Smooth muscle cell (in vitro differentiated cells): ENCODE measurements around the gene FITM2. TPM values are rescaled to one million over a fixed set of nuclear protein-coding genes. Genes with fewer than 3 reads are reported as not detected.

ENCODE experiments used
- DNase-seq: peaks from one replicate; lab custom pipeline; 2025; ENCODE audit not compliant: unreplicated experiment; lab: John Stamatoyannopoulos, UW
- H2AFZ ChIP-seq: fragments of 200-600 bp; sonication (generic); 2 replicates; pipeline ENCODE4 v1.6.0; 2016; ENCODE audit warnings: antibody characterized with exemption, low read depth, mild to moderate bottlenecking
- H3F3A ChIP-seq: fragments of 200-600 bp; sonication (generic); 2 replicates; pipeline ENCODE4 v1.6.0; 2017; ENCODE audit warnings: antibody characterized with exemption, low read depth
- H3K27ac ChIP-seq: fragments of 200-600 bp; sonication (generic); 2 replicates; pipeline ENCODE4 v1.5.1; 2016; ENCODE audit warnings: low read depth, mild to moderate bottlenecking
- H3K27me3 ChIP-seq: fragments of 200-600 bp; sonication (generic); 2 replicates; pipeline ENCODE4 v1.6.1; 2016; ENCODE audit warnings: low read depth, mild to moderate bottlenecking
- H3K36me3 ChIP-seq: fragments of 200-600 bp; sonication (generic); 2 replicates; pipeline ENCODE4 v1.5.1; 2016; ENCODE audit warnings: low read depth
- H3K4me1 ChIP-seq: fragments of 200-600 bp; sonication (generic); 2 replicates; pipeline ENCODE4 v1.5.1; 2016; ENCODE audit warnings: low read depth
- H3K4me2 ChIP-seq: fragments of 200-600 bp; sonication (generic); 2 replicates; pipeline ENCODE4 v1.6.0; 2016; ENCODE audit warnings: mild to moderate bottlenecking
- H3K4me3 ChIP-seq: fragments of 200-600 bp; sonication (generic); 2 replicates; pipeline ENCODE4 v1.5.1; 2016; ENCODE audit warnings: mild to moderate bottlenecking
- H3K79me2 ChIP-seq: fragments of 200-600 bp; sonication (generic); 2 replicates; pipeline ENCODE4 v1.6.0; 2016; ENCODE audit warnings: low read depth, mild to moderate bottlenecking
- H3K9ac ChIP-seq: fragments of 200-600 bp; sonication (generic); 2 replicates; pipeline ENCODE4 v1.6.0; 2016; ENCODE audit warnings: low read depth
- H3K9me3 ChIP-seq: fragments of 200-600 bp; sonication (generic); replicated peaks from 2 replicates; pipeline ENCODE4 v1.5.1; 2016; ENCODE audit warnings: low read depth
- H4K20me1 ChIP-seq: fragments of 200-600 bp; sonication (generic); 2 replicates; pipeline ENCODE4 v1.6.0; 2016; ENCODE audit warnings: low read depth
- WGBS: methylation state at CpG from one replicate; pipeline ENCODE4 v1.1.7; 2016; ENCODE audit warnings: low lambda C conversion rate; 5-methylcytosine and 5-hydroxymethylcytosine counted together
- polyA plus RNA-seq: library from polyadenylated mRNA; unstranded; fragments of >200 nt; fragmentation: Nextera tagmentation; extraction: Ambion mirVana; gene quantifications from 2 replicates; pipeline ENCODE4 v1.2.1, GENCODE V29; 2016
- total RNA-seq: library from RNA; depleted of rRNA; stranded (reverse); fragments of >200 nt; gene quantifications from 2 replicates; pipeline ENCODE4 v1.2.3, GENCODE V29; 2014
- TF ChIP-seq, protein P1 (sequence below): fragments of 200-600 bp; sonication (generic); IDR thresholded peaks from 2 replicates; pipeline ENCODE4 v1.5.1; 2017; ENCODE audit warnings: borderline replicate concordance, mild to moderate bottlenecking, antibody characterized with exemption; ENCODE audit not compliant: insufficient read depth, poor library complexity, severe bottlenecking

Gene FITM2
- total and polyA plus RNA-seq, 2 experiments from 2014 or later: 2.7 TPM

GRCh38 chr20:44268802-44269201 is 42.2 kb downstream of the FITM2 start:
- no peaks in the 10 kb centered on the region for H3K27me3 ChIP-seq
- no peak overlapping the region for H3K4me3 ChIP-seq
- H3K79me2 ChIP-seq: no peaks in the 10 kb centered on the region
- no peaks in the 10 kb centered on the region for H3K36me3 ChIP-seq
- no peaks in the 10 kb centered on the region for H4K20me1 ChIP-seq
- H2AFZ ChIP-seq: no peak overlapping the region
- H3K27ac ChIP-seq: no peak overlapping the region
- TF ChIP-seq, protein P1, sequence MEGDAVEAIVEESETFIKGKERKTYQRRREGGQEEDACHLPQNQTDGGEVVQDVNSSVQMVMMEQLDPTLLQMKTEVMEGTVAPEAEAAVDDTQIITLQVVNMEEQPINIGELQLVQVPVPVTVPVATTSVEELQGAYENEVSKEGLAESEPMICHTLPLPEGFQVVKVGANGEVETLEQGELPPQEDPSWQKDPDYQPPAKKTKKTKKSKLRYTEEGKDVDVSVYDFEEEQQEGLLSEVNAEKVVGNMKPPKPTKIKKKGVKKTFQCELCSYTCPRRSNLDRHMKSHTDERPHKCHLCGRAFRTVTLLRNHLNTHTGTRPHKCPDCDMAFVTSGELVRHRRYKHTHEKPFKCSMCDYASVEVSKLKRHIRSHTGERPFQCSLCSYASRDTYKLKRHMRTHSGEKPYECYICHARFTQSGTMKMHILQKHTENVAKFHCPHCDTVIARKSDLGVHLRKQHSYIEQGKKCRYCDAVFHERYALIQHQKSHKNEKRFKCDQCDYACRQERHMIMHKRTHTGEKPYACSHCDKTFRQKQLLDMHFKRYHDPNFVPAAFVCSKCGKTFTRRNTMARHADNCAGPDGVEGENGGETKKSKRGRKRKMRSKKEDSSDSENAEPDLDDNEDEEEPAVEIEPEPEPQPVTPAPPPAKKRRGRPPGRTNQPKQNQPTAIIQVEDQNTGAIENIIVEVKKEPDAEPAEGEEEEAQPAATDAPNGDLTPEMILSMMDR: no peak
- no peaks in the 10 kb centered on the region for H3K4me1 ChIP-seq
- no peak for DNase-seq
- no peak overlapping the region for H3K9ac ChIP-seq
- H3F3A ChIP-seq: no peaks in the 10 kb centered on the region
- 94% methylated on average over 5 of the region's 5 CpGs for WGBS
- no peak overlapping the region for H3K4me2 ChIP-seq
- no peaks in the 10 kb centered on the region for H3K9me3 ChIP-seq

DNA sequence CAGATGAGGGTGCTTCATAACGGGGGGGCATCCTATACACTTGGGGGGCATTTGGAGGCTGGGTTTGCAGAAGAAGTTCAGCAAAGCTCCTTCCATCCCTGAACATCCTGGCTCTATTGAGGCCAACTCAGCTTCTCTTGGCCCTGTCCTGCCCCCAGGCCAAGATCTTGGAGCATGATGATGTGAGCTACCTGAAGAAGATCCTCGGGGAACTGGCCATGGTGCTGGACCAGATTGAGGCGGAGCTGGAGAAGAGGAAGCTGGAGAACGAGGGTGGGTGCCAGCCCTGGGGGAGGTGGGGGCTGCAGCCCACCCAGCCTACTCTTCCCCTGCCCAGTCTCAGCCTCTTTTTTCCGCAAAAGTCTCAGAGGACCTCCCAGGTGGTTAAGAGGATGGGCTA is 46.7 kb downstream of the FITM2 start:
- H3K4me3 ChIP-seq: no peak overlapping the region
- no peaks in the 10 kb centered on the region for H3F3A ChIP-seq
- no peaks in the 10 kb centered on the region for H3K79me2 ChIP-seq
- no peaks in the 10 kb centered on the region for H4K20me1 ChIP-seq
- DNase-seq: no peak
- no peak overlapping the region for H3K4me2 ChIP-seq
- no peaks in the 10 kb centered on the region for H3K9me3 ChIP-seq
- WGBS: 71% methylated on average over 5 of the region's 5 CpGs
- TF ChIP-seq, protein P1: no peak
- no peaks in the 10 kb centered on the region for H3K27me3 ChIP-seq
- no peaks in the 10 kb centered on the region for H3K36me3 ChIP-seq
- no peak overlapping the region for H3K27ac ChIP-seq
- no peaks in the 10 kb centered on the region for H3K4me1 ChIP-seq
- H2AFZ ChIP-seq: no peak overlapping the region
- no peak overlapping the region for H3K9ac ChIP-seq

DNA sequence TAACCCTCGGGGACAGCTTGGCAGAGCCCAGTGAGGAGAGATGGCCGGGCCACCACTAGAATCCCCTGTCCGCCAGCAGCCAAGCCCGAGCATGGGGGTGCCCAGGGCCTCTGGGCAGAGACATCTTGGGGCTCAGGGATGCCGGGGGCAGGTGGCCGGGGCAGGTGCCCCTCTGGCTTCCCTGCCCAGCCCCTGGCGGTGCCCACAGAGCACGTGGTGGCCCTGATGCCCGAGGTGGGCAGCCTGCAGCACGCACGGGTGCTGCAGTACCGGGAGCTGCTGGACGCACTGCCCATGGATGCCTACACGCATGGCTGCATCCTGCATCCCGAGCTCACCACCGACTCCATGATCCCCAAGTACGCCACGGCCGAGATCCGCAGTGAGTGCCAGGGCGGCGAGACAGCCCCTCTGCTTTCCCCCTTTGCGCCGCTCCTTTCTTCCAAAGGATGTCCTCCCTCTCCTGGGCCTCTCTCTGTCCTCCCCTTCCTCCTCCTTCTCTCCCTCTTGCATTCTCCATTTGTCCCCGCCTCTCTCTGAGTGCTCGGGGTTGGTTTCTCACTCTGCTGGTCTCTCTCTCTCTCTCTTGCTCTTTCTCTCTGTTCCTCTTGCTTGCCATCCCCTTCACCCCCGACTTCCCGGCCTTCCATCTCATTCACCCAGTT is 52.6 kb downstream of the FITM2 start:
- no peaks in the 10 kb centered on the region for H3K79me2 ChIP-seq
- TF ChIP-seq, protein P1: no peak
- H3K27me3 ChIP-seq: no peaks in the 10 kb centered on the region
- H2AFZ ChIP-seq: no peak overlapping the region
- no peaks in the 10 kb centered on the region for H3K36me3 ChIP-seq
- H3K4me1 ChIP-seq: no peaks in the 10 kb centered on the region
- DNase-seq: no peak
- H3K9ac ChIP-seq: no peak overlapping the region
- H3K4me3 ChIP-seq: no peak overlapping the region
- 91% methylated on average over 14 of the region's 28 CpGs for WGBS
- no peak overlapping the region for H3K27ac ChIP-seq
- H4K20me1 ChIP-seq: no peaks in the 10 kb centered on the region
- H3K9me3 ChIP-seq: no peaks in the 10 kb centered on the region
- no peaks in the 10 kb centered on the region for H3F3A ChIP-seq
- no peak overlapping the region for H3K4me2 ChIP-seq

DNA sequence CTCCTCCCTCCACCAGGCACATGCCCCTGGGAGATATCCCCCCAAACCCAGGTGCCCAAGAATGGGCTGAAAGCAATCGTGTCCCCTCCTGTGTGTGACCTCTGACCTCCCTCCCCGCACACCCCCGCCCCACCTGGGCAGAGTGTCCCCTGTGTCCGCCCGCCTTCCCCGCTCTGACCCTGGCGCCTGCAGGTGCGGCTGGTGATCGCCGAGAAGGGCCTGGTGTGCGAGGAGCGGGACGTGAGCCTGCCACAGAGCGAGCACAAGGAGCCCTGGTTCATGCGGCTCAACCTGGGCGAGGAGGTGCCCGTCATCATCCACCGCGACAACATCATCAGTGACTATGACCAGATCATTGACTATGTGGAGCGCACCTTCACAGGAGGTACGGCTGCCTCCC is 54.0 kb downstream of the FITM2 start:
- no peaks in the 10 kb centered on the region for H3K4me1 ChIP-seq
- H3K4me3 ChIP-seq: no peak overlapping the region
- 95% methylated on average over 17 of the region's 21 CpGs for whole genome bisulfite sequencing
- no peaks in the 10 kb centered on the region for H3K27me3 ChIP-seq
- H3K36me3 ChIP-seq: no peaks in the 10 kb centered on the region
- no peak overlapping the region for H2AFZ ChIP-seq
- H3K4me2 ChIP-seq: no peak overlapping the region
- no peaks in the 10 kb centered on the region for H3K9me3 ChIP-seq
- H3F3A ChIP-seq: no peaks in the 10 kb centered on the region
- DNase-seq: no peak
- H4K20me1 ChIP-seq: no peaks in the 10 kb centered on the region
- H3K9ac ChIP-seq: no peak overlapping the region
- TF ChIP-seq, protein P1: no peak
- no peak overlapping the region for H3K27ac ChIP-seq
- H3K79me2 ChIP-seq: no peaks in the 10 kb centered on the region
